ENCODE measurements around the gene SEPTIN11. TPM values are rescaled to one million over a fixed set of nuclear protein-coding genes. Genes with fewer than 3 reads are reported as not detected.
A peak's percentile ranks its signal among the peaks of the same experiment; 100 is the strongest.

The SEPTIN11 gene
- total and polyA plus RNA-seq, 7 experiments from 2014 or later = 9.2 to 29.3 (median 16.5) TPM

DNA sequence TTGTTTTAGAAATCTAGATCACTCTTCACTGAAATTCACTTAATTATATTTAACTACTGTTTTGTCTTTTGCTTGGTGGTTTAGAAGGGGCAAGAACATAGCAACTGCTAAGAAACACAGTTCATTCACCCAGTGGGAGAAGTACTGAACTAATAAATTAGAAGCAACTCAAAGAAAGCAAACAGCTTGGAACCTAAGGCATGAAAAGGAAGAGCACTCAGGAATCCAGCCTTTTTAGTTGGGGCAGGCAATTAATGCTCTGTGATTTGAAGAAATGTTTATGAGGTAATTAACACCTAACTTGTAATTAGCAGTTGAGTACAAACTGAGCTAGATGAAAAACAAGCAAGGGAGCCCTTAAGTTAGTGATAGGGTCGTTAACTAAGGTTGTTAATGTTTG, 22.8 kb downstream of the SEPTIN11 start:
- no peak overlapping the region for H3K27ac Mint-ChIP-seq
- POLR2A ChIA-PET = interaction anchor here (1.1 to 1.8 kb wide), 2 partner anchors 9 to 11 kb away, joined by 3 to 5 read pairs; no protein-coding TSS in a partner anchor
- H3K9me3 ChIP-seq (ENCODE audit: control insufficient read depth in 2 of 3, low read length in 3 of 3) = no peaks in the 10 kb centered on the region
- intact Hi-C loops (cut with micrococcal nuclease) = no loop called here
- H3K36me3 Mint-ChIP-seq = peaks cover 0 to 8% (median 2%) of the 10 kb centered on the region in 5 donors
- no peak overlapping the region for H3K4me3 Mint-ChIP-seq
- CTCF ChIA-PET = interaction anchor here (0.8 kb wide), 1 partner anchor 21 kb away, joined by 3 read pairs; no protein-coding TSS in a partner anchor
- H3K4me3 ChIP-seq (ENCODE audit: low read length) = no peak overlapping the region
- no peak for ATAC-seq
- no peak overlapping the region for H3K27ac ChIP-seq (ENCODE audit: low read depth, low read length)
- no peak for DNase-seq
- H3K4me1 ChIP-seq (ENCODE audit: control insufficient read depth in 2 of 2, insufficient read depth in 2 of 2, low read length in 2 of 2) = no peaks in the 10 kb centered on the region
- H3K9me3 Mint-ChIP-seq = no peaks in the 10 kb centered on the region
- no peaks in the 10 kb centered on the region for H3K27me3 ChIP-seq (ENCODE audit: control insufficient read depth in 2 of 2, insufficient read depth in 2 of 2, low read length in 2 of 2)
- peaks cover 0 to 25% (median 21%) of the 10 kb centered on the region in 7 donors for H3K4me1 Mint-ChIP-seq
- H3K36me3 ChIP-seq (ENCODE audit: control insufficient read depth in 2 of 3, insufficient read depth in 3 of 3, low read length in 3 of 3) = no peaks in the 10 kb centered on the region
- peaks cover 0 to 27% (median 0%) of the 10 kb centered on the region in 5 donors for H3K27me3 Mint-ChIP-seq

DNA sequence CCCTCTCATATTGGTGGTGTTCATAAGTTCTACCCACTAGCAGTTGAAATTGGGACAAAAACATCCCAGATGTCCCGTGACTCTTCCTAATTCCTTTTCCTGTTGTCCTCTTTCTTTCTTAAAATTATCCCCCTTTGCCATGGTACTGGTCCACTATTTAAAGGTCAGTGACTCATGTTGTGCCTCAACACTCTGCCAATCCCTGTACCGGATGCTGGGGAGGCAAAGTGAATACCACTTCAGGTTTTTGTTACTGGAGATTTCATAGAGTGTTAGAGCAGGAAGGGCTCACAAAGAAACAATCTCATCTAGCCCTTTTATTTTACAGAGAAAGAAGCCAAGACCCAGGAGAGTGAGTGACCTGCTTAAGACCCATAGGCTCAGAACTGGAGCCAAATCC, 24.6 kb downstream of the SEPTIN11 start:
- peaks cover 0 to 10% (median 3%) of the 10 kb centered on the region in 5 donors for H3K36me3 Mint-ChIP-seq
- POLR2A ChIA-PET = interaction anchor here (1.8 kb wide), 1 partner anchor 7 kb away, joined by 5 read pairs; no protein-coding TSS in a partner anchor
- CTCF ChIA-PET = no interaction called here
- H3K9me3 Mint-ChIP-seq = peaks cover 0 to 4% (median 0%) of the 10 kb centered on the region in 11 donors
- Histone ChIP-seq H3K4me3 (ENCODE audit: low read length) (no peak overlapping the region), H3K9me3 (ENCODE audit: control insufficient read depth in 2 of 3, low read length in 3 of 3) (no peaks in the 10 kb centered on the region), H3K36me3 (ENCODE audit: control insufficient read depth in 2 of 3, insufficient read depth in 3 of 3, low read length in 3 of 3) (no peaks in the 10 kb centered on the region), H3K27ac (ENCODE audit: low read depth, low read length) (no peak overlapping the region), H3K4me1 (ENCODE audit: control insufficient read depth in 2 of 2, insufficient read depth in 2 of 2, low read length in 2 of 2) (peaks cover 6 to 11% of the 10 kb centered on the region in 2 donors), H3K27me3 (ENCODE audit: control insufficient read depth in 2 of 2, insufficient read depth in 2 of 2, low read length in 2 of 2) (no peaks in the 10 kb centered on the region)
- ATAC-seq (no peak), DNase-seq (no peak)
- intact Hi-C loops (cut with micrococcal nuclease) = no loop called here
- no peak overlapping the region for H3K4me3 Mint-ChIP-seq
- peaks cover 0 to 31% (median 0%) of the 10 kb centered on the region in 5 donors for H3K27me3 Mint-ChIP-seq
- peak overlapping the region in 1 of 9 donors; percentile 83 for H3K27ac Mint-ChIP-seq
- peaks cover 15 to 43% (median 38%) of the 10 kb centered on the region in 7 donors for H3K4me1 Mint-ChIP-seq

DNA sequence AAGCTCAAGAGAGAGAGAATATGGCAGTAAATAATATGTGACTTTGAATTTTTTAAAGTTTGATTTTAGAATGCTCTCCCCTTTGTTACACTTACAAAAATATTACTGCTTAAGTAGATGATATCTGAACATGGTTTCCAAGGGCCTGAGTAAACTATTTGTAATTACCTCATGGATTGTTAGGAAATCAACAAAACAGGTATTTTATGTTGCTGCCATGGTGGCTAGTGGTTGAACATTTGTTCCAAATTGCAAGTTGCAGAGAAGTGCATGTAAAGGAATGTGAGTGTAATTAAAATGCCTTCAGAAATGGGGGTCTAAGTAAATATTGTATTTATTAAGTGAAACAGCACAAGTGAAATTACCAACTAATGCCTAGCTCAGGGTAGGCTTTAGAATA, 27.6 kb downstream of the SEPTIN11 start:
- no peak for DNase-seq
- H3K27me3 ChIP-seq (ENCODE audit: control insufficient read depth in 2 of 2, insufficient read depth in 2 of 2, low read length in 2 of 2) = no peaks in the 10 kb centered on the region
- no peak for ATAC-seq
- intact Hi-C loops (cut with micrococcal nuclease) = loop anchor here in 1 of 2 donors (2.0 kb wide), 1 partner anchor 16 kb away; no protein-coding TSS in a partner anchor
- H3K4me3 ChIP-seq (ENCODE audit: low read length) = no peak overlapping the region
- H3K36me3 Mint-ChIP-seq = peaks cover 0 to 10% (median 3%) of the 10 kb centered on the region in 5 donors
- H3K36me3 ChIP-seq (ENCODE audit: control insufficient read depth in 2 of 3, insufficient read depth in 3 of 3, low read length in 3 of 3) = no peaks in the 10 kb centered on the region
- POLR2A ChIA-PET = interaction anchor here (0.6 to 1.4 kb wide), 5 partner anchors 9 to 854 kb away, joined by 3 to 8 read pairs (median 3); partner anchors contain the start of gene CCNG2
- no peak overlapping the region for H3K4me3 Mint-ChIP-seq
- H3K4me1 ChIP-seq (ENCODE audit: control insufficient read depth in 2 of 2, insufficient read depth in 2 of 2, low read length in 2 of 2) = peaks cover 6 to 11% of the 10 kb centered on the region in 2 donors
- peaks cover 0 to 38% (median 0%) of the 10 kb centered on the region in 5 donors for H3K27me3 Mint-ChIP-seq
- H3K9me3 Mint-ChIP-seq = peaks cover 0 to 8% (median 0%) of the 10 kb centered on the region in 11 donors
- H3K9me3 ChIP-seq (ENCODE audit: control insufficient read depth in 2 of 3, low read length in 3 of 3) = no peaks in the 10 kb centered on the region
- CTCF ChIA-PET = interaction anchor here (0.7 to 1.1 kb wide), 2 partner anchors 30 to 43 kb away, joined by 3 to 4 read pairs; no protein-coding TSS in a partner anchor
- peaks cover 18 to 64% (median 49%) of the 10 kb centered on the region in 7 donors for H3K4me1 Mint-ChIP-seq
- no peak overlapping the region for H3K27ac ChIP-seq (ENCODE audit: low read depth, low read length)
- no peak overlapping the region for H3K27ac Mint-ChIP-seq

DNA sequence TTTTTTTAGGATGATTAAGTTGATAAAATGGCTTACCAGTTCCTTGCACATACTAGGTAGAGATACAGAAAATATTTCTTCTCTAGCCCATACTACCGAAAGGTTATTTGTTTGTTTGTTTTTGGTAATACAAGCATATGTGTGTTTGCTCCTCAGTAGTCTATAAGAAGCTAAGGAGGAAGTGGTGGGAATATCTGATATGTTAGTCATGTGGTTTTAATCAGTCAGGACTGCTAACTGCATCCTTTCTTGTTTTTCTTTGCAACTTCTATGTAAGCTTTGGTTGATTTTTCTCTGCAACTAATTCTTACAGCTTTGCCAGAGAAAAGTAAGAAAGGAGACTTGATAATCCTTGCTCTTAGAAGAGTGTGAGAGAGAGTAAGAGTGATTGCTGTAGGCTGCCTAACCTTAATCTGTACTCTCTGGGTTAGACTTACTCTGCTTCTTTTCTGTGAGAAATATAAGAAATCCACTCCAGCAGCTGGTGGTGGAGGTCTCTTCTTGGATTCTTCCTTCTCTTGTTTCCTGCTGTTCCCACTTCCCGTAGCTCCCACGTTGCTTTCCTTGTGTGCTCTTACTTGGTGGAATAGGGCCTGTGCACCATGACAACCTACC, 28.3 kb downstream of the SEPTIN11 start:
- ATAC-seq (peak; percentile 45), DNase-seq (peak in 1 of 9 donors; percentile 25)
- peaks cover 0 to 36% (median 0%) of the 10 kb centered on the region in 5 donors for H3K27me3 Mint-ChIP-seq
- peak overlapping the region in 6 of 10 donors; percentile 7 to 58 (median 15) for H3K4me3 Mint-ChIP-seq
- peak overlapping the region in 2 of 9 donors; percentile 9 to 74 for H3K27ac Mint-ChIP-seq
- Histone ChIP-seq H3K27me3 (ENCODE audit: control insufficient read depth in 2 of 2, insufficient read depth in 2 of 2, low read length in 2 of 2) (no peaks in the 10 kb centered on the region), H3K36me3 (ENCODE audit: control insufficient read depth in 2 of 3, insufficient read depth in 3 of 3, low read length in 3 of 3) (no peaks in the 10 kb centered on the region), H3K4me1 (ENCODE audit: control insufficient read depth in 2 of 2, insufficient read depth in 2 of 2, low read length in 2 of 2) (peaks cover 11 to 17% of the 10 kb centered on the region in 2 donors), H3K4me3 (ENCODE audit: low read length) (no peak overlapping the region), H3K9me3 (ENCODE audit: control insufficient read depth in 2 of 3, low read length in 3 of 3) (no peaks in the 10 kb centered on the region), H3K27ac (ENCODE audit: low read depth, low read length) (no peak overlapping the region)
- peaks cover 0 to 10% (median 5%) of the 10 kb centered on the region in 5 donors for H3K36me3 Mint-ChIP-seq
- ChIA-PET CTCF (interaction anchor here (0.7 to 1.1 kb wide), 3 partner anchors 29 to 42 kb away, joined by 3 to 4 read pairs (median 3); no protein-coding TSS in a partner anchor), POLR2A (interaction anchor here (0.7 to 1.4 kb wide), 4 partner anchors 8 to 853 kb away, joined by 3 to 8 read pairs (median 4); no protein-coding TSS in a partner anchor)
- peaks cover 0 to 8% (median 0%) of the 10 kb centered on the region in 11 donors for H3K9me3 Mint-ChIP-seq
- H3K4me1 Mint-ChIP-seq = peaks cover 22 to 69% (median 53%) of the 10 kb centered on the region in 7 donors
- intact Hi-C loops (cut with micrococcal nuclease) = loop anchor here in 1 of 2 donors (2.0 kb wide), 1 partner anchor 17 kb away; no protein-coding TSS in a partner anchor

DNA sequence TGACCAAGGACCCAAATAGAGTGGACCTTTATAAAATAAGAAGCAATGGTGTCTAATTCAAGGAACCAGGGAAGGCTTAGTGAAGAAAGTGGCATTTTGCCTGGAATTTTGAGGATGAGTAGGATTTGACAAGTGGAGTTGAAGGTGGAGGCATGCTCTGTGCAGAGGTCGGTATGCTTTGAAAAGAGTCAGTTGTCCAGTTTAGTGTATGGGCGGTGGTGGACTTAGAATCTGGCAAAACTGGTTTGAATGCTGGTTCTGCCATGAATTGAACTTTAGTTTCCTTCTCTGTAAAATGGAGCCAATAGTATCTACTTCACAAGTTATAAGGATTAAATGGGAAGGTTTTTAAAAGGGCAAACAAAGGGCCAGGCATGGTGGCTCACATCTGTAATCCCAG, 29.7 kb downstream of the SEPTIN11 start:
- Histone ChIP-seq H3K4me3 (ENCODE audit: low read length) (no peak overlapping the region), H3K4me1 (ENCODE audit: control insufficient read depth in 2 of 2, insufficient read depth in 2 of 2, low read length in 2 of 2) (peaks cover 24 to 28% of the 10 kb centered on the region in 2 donors), H3K27ac (ENCODE audit: low read depth, low read length) (no peak overlapping the region), H3K36me3 (ENCODE audit: control insufficient read depth in 2 of 3, insufficient read depth in 3 of 3, low read length in 3 of 3) (no peaks in the 10 kb centered on the region), H3K9me3 (ENCODE audit: control insufficient read depth in 2 of 3, low read length in 3 of 3) (no peaks in the 10 kb centered on the region), H3K27me3 (ENCODE audit: control insufficient read depth in 2 of 2, insufficient read depth in 2 of 2, low read length in 2 of 2) (no peaks in the 10 kb centered on the region)
- POLR2A ChIA-PET = no interaction called here
- ATAC-seq (no peak), DNase-seq (no peak)
- Mint-ChIP-seq H3K4me1 (peaks cover 29 to 83% (median 64%) of the 10 kb centered on the region in 7 donors), H3K27ac (peak overlapping the region in 2 of 9 donors; percentile 4 to 5), H3K27me3 (peaks cover 0 to 33% (median 0%) of the 10 kb centered on the region in 5 donors), H3K4me3 (peak overlapping the region in 1 of 10 donors; percentile 10), H3K9me3 (peaks cover 0 to 8% (median 0%) of the 10 kb centered on the region in 11 donors), H3K36me3 (peaks cover 0 to 7% (median 3%) of the 10 kb centered on the region in 5 donors)
- CTCF ChIA-PET = interaction anchor here (1.5 kb wide), 1 partner anchor 15 kb away, joined by 4 read pairs; no protein-coding TSS in a partner anchor
- intact Hi-C loops (cut with micrococcal nuclease) = no loop called here

DNA sequence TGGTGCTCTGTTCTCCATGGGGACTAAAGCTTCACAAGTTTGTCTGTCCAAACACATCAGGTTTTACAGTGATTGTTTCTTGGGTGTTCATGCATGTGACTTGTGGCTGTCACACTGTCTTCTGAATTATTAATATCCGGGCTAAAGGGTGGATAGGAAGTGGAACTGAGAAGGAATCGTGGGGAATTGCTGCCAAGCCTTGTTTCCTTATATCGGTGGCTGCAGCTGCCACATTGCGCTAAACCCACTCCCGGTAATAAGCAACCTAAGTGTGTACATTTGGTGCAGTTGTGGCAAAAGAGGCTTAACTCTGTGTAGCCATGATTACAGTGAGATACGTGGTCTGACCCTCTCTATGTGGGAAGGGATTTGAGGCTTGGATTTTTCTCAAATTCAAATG, 30.7 kb downstream of the SEPTIN11 start:
- Histone ChIP-seq H3K27me3 (ENCODE audit: control insufficient read depth in 2 of 2, insufficient read depth in 2 of 2, low read length in 2 of 2) (no peaks in the 10 kb centered on the region), H3K9me3 (ENCODE audit: control insufficient read depth in 2 of 3, low read length in 3 of 3) (no peaks in the 10 kb centered on the region), H3K36me3 (ENCODE audit: control insufficient read depth in 2 of 3, insufficient read depth in 3 of 3, low read length in 3 of 3) (no peaks in the 10 kb centered on the region), H3K27ac (ENCODE audit: low read depth, low read length) (no peak overlapping the region), H3K4me1 (ENCODE audit: control insufficient read depth in 2 of 2, insufficient read depth in 2 of 2, low read length in 2 of 2) (peaks cover 30 to 35% of the 10 kb centered on the region in 2 donors), H3K4me3 (ENCODE audit: low read length) (no peak overlapping the region)
- Mint-ChIP-seq H3K27ac (no peak overlapping the region), H3K4me1 (peaks cover 37 to 93% (median 74%) of the 10 kb centered on the region in 7 donors), H3K4me3 (no peak overlapping the region), H3K27me3 (peaks cover 0 to 34% (median 0%) of the 10 kb centered on the region in 5 donors), H3K9me3 (peaks cover 0 to 8% (median 0%) of the 10 kb centered on the region in 11 donors), H3K36me3 (peaks cover 0 to 8% (median 3%) of the 10 kb centered on the region in 5 donors)
- intact Hi-C loops (cut with micrococcal nuclease) = no loop called here
- CTCF ChIA-PET = interaction anchor here (0.6 to 1.5 kb wide), 2 partner anchors 14 to 51 kb away, joined by 3 to 4 read pairs; no protein-coding TSS in a partner anchor
- no peak for ATAC-seq
- DNase-seq = no peak
- POLR2A ChIA-PET = interaction anchor here (0.6 to 1.2 kb wide), 2 partner anchors 16 to 62 kb away, joined by 3 read pairs; no protein-coding TSS in a partner anchor

Data from naive thymus-derived CD4-positive, alpha-beta T cell (primary cell).